ENCODE data around the gene TMED3.
"Not testable (repeated sequence)": the region's sequence is repeated elsewhere in the genome, so short reads cannot be mapped to it uniquely, and the experiment has no call there.

Gene TMED3

DNA sequence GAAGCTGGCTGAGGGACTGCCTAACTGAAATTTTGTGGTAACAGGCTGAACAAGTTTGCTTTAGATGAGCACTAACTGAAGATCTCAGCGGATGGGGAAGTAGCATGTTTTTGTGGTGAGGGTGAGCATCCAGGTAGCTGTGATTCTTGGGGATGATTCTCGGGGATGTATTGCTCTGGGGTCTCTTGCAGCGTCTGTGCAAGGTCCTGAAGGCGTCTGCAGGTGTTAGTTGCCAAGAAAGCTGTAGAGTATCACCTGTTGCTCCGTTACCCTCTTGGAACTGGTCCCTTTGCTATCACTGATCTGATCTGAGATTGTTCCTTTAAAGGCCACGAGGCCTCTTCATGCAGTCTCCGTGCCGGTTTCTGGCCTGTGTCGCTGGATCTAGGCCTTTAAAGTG lies 6.0 kb downstream of the TMED3 start:
- DNase-seq (ENCODE audit: low spot score) = no peak

DNA sequence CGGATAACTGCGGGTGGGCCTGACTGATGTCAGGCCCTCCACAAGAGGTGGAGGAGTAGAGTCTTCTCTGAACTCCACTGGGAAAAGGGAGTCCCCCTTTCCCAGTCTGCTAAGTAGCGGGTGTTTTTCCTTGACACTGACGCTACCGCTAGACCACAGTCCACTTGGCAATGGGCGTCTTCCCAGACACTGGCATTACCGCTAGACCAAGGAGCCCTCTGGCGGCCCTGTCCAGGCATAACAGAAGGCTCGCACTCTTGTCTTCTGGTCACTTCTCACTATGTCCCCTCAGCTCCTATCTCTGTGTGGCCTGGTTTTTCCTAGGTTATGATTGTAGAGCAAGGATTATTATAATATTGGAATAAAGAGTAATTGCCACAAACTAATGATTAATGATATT lies 9.1 kb downstream of the TMED3 start:
- not testable (repeated sequence) for DNase-seq (ENCODE audit: low spot score)

DNA sequence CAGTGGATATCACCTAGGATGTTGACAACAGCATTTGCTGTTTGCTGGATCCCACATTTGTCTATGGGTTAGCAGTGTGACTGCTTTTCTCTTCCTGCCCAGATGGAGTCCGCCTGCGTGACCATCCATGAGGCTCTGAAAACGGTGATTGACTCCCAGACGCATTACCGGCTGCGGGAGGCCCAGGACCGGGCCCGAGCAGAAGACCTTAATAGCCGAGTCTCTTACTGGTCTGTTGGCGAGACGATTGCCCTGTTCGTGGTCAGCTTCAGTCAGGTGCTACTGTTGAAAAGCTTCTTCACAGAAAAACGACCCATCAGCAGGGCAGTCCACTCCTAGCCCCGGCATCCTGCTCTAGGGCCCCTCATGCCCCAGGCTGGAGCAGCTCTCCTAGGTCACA lies 11.0 kb downstream of the TMED3 start:
- no peak for DNase-seq (ENCODE audit: low spot score)

DNA sequence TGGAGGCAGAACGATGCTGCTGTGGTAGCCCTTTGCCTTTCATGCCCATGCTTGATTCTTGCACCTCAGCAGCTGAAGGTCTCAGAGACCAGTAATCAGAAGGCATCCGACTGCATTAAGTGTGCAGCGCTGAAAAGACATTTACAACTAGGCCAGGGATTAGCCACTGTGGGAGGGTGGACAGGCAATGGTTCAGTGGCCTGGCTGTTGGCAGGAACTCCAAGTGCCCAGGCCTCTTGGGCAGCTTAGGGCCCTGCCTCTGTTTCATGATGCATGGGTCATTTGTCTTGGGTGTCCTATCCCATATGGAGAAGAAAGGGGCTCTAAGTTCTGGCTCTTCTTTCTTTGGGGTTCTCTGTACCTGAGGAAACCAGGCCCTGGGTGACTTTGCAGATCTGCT lies 11.4 kb downstream of the TMED3 start:
- no peak for DNase-seq (ENCODE audit: low spot score)

DNA sequence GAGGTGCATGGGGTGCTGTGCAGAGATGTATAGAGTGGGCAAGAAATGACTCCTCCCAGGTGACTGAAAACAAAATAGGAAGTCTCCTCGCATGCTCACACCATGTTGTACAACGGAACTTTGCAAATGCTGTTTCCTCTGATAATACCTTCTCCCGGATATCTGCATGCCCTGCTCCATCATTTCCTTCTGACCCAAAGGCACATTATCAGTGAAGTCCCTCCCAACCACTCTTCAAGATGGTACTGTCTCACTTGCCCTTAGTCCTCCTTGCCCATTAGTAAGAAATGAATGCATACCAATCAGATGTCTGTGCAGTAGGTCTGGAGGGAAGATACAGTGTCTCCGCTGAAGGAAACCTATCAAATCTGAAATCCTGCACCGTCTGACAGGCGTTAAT lies 12.0 kb downstream of the TMED3 start:
- DNase-seq (ENCODE audit: low spot score) = no peak

DNA sequence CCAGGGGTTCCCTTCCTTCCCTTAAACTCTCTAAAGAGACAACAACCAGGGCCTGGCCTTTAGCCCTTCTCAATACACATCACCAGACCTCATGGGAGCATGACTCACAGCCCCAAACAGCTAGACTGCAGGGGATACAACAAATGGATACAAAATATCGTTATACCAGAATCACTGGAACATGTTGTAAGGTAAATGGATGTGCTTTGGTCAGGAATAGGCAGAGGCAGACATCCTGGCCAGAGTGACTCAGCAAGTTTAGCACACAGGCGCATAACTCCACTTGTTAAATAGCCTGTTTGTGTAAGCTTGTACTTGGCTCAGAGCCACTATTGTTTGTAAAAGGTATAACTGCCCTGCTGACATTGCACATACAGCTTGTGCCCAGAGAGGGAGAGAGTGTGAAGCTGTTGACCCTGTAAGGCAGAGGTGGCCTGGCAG lies 18.3 kb downstream of the TMED3 start:
- DNase-seq (ENCODE audit: low spot score) = peak; percentile 53

DNA sequence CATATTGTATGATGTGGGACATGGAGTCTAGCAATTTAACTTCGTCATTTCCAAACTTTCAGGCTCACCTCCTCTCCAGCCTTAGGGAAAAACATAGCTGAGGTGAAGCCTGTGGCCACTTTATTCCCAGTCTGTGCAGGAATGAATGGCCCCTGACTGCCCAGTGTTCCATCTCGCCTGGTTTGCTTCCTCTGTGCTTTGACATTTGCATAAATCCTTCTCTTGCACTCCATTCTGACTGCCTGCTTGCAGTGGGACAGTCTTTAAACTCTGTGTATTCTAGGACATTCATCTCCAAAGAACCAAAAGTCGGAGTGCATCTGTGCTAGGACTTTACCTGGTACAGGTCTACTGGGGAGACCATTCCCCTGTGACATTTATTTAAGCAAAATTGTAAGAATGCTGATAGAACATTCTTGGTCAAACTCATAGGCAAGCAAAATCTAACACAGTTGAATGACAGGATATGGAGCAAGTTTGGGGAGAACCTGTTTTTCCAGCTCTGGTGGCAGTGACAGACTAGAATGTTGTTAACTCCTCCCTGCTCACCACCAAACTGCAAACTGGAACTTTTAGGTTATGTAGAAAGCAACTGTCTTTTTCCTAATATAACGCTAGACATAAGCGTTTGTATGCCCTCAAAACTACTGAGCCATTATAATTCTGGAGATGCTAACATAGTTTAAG lies 22.1 kb downstream of the TMED3 start:
- no peak for DNase-seq (ENCODE audit: low spot score)

DNA sequence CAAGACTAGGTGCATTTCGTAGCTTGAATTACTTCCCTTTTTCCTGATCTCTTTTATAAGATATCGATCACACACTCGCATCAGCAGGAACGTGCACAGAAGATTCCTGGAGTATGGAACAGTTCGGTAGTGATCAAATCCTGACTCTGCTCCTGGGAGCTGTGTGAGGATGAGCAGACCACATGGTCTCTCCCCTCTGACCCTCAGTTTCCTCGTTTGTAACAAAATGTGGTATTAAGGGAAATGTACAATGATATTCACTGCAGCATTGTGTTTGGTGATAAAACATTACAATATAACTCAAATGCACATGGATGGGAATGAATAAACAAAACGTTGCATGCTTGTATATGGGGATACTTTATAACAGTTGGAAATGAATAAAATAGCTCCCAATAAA lies 26.7 kb downstream of the TMED3 start:
- no peak for DNase-seq (ENCODE audit: low spot score)

DNA sequence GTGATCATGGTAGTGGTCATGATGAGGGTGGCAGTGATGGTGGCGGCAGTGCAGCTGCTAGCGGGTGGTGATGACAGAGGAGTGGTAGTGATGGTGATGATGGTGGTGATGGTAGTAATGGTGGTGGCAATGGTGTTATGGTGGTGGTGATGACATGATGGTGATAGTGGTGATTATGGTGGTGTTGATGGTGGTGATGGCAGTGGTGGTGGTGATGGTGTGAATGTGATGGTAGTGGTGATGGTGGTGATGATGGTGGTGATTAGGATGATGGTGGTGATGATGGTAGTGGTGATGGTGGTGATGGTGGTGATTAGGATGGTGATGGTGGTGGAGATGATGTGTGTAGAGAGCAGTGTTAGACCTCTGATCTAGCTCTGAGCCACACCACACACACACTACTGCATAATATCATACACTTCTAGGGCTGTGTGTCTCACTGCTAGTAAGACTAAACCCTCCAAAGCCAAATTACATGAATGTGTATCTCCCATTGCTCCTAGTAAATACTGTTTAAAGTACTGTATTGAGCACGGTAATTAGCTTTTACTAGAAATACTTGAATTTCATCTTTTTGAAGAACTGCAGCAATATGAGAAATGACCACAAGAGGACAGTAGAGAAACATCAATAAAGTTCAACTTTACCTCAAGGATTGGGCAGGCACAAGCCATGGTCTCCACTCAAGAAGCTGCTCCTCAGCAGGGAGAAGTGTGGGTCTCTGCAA lies 28.8 kb downstream of the TMED3 start:
- DNase-seq (ENCODE audit: low spot score) = peak; percentile 23

DNA sequence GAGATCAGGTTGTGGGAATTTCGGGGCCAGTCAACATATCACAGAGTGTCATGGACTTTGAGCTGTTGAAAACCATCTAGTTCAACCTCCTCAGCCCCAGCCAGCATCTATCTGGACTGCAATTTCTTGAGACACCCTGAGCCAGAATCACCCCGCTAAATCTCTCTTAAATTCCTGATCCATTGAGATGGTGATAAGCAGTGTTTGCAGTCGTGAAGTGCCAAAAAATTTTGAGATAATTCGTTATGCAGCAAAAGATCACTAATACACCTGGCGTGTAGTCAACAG lies 29.3 kb downstream of the TMED3 start:
- no peak for DNase-seq (ENCODE audit: low spot score)

DNA sequence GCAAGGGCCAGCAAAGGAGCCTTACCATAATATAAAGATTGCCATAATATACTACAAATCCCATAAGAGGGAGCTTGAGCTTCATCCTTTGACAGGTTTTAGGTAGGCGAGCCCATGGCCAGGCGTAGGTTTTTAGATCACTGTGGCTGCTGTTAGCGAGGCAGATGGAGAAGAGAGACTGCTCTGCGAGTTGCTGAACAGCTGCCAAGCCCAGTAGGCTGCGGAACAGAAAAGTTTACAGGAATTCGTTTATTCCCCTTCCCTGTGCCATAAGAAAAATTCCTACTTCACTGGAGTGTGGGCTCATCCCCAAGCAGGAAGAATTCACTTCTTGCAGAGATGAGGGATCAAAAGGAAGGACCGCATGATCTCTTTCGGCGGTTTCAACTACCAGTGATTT lies 30.5 kb downstream of the TMED3 start:
- no peak for DNase-seq (ENCODE audit: low spot score)

DNA sequence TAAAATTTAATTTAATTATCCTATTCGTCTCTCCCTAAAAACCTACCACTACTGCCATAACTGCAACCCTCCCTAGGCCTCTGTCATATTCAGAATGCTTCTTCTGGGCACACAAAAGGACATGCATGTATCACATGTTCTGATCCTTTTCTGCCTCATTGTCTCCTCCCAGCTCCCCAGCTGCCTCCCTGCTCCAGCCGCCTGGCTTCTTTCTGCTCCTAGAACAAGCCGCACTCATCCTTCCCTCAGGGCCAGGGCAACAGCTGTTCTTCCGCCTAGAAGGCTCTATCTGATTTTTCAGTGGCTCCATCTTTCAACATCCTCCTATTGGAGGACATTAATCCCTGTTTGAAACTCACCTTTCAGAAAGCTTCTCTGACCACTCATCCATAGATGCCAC lies 38.6 kb downstream of the TMED3 start:
- no peak for DNase-seq (ENCODE audit: low spot score)

DNA sequence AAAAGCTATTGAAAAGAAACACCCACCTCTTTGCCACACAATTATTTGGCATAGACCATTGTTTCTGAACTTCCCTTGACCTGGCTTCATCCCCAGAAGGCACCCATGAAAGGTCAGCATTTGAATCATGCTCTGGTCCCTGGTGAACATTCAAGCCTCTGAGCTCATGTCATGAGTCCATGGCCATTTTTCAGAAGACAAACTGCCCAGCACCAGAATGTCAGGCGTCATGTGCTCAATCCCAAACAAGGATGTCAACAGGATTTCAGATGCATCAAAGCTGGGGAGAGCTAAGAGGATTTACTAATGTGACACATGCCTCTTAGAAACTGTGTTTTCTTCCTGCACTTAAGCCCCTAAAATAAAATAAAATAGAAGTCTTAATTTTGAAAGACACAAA lies 41.3 kb downstream of the TMED3 start:
- no peak for DNase-seq (ENCODE audit: low spot score)

DNA sequence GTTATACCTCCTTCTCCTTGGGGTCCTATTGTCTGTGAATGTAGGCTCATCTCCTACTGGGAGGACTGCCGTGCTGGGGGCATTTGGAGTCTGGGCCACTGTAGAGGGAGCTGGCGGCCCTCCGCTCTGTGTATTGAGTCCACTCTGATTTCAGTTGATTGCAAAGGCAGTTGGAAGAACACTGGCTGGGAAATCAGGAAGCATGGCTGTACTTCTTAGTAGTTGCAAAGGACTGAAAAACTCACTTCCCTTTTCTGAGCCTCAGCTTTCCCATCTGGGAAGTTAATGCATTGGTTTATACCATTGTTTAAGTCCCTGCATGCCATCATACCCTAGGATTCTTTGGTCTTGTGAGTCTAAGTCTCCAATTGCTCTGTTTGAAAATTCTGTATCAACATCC lies 46.7 kb downstream of the TMED3 start:
- no peak for DNase-seq (ENCODE audit: low spot score)

DNA sequence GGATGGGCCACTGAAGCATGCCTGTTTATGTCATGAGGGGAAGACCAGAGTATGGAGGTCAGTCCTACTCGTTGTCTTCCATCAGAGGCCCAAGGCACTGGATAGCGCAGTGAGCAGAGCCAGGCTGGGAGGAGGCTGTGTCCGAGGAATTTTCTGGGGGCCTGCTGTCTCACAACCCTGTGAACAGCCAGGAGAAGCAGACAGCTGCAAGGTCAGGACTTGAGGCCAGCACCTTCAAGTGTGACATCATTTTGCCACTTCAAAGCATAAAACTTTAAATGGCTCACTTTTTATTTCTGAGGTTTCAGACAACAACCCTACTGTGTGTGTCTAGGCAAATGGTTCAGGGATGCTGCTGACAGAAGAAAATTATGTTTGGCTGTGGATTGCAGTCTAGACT lies 47.2 kb downstream of the TMED3 start:
- no peak for DNase-seq (ENCODE audit: low spot score)

DNA sequence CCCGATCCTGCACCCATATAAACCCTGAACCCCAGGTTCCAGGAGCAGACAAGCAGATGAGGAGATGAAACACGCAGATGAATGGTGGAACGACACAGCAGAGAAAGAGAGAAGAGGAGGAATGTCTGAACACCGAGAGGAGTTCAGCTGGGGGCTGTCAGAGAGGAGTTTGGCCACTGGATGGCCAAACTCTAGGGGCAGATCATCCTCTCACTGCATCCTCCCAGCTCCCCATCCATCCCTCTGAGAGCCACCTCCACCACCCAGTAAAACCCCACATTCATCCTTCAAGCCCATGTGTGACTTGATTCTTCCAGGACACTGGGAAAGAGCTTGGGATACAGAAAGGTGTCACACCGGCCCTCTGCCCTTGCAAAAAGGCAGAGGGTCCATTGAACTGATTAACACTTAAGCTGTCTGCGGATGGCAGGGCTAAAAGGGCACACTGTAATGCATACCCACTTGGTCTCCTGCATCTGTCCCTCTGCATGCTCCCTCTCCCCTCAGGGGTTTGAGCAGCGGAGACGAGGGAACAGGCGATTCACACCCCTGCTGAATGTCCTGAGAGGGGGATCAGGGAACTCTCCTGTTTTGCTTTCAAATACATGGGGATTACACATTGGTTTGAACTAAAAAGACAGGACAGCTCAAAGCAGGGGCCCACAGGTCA lies 53.8 kb downstream of the TMED3 start:
- no peak for DNase-seq (ENCODE audit: low spot score)

DNA sequence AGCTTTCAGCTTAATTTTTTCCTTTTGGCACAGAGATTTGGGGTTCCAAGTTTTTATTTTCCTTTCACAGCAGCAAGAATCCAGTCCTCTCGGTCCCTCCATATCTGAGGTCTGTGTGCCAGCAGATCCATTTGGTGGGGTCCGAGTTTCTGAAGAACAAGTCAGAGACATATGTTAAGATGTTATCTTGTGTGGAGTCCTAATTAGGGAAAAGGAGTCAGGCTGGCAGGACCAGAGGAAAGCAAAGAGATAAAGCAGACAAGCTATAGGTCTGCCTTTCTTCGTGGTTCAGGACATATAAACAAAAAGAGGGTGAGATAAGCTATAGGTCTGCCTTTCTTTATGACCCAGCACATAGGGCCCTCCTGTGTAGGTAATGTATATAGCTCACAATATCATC lies 54.9 kb downstream of the TMED3 start:
- DNase-seq (ENCODE audit: low spot score) = no peak

DNA sequence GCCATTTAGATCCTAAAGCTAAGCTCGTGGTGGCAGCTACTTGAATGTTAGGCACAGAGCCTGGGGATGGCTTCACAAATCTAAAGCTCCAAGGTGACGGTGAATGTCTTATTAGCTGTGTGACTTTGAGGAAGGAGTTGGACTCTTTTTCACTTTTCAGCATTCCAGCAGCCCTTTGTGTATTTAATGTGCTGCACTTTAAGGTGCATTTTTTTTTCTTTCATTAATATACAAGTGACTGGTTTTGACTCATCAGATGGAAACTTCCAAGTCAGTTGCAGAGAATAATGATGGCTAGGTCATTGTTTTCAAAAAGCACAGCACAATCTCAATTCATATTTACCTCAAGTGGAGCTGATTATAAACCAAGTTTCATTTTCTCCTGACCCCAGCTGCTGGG lies 55.8 kb downstream of the TMED3 start:
- no peak for DNase-seq (ENCODE audit: low spot score)

DNA sequence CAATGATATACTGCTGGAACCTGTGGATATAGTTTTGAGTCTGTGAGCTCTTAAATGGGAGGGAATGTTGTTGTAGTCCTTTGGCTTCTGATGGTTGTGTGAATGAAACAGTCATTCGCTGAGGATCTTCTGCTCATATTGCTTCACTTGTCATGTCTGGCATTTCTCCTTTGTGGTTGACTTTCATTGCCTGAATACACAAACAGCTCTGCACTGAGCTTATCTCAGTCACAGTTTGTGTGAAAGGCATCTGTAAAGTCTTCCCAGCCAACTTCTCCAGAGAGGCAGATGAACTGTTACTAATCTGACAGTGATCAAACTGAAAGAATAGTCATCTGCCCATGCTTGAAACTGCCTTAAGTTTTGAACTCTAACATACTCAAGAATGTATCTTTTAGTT lies 59.8 kb downstream of the TMED3 start:
- no peak for DNase-seq (ENCODE audit: low spot score)

DNA sequence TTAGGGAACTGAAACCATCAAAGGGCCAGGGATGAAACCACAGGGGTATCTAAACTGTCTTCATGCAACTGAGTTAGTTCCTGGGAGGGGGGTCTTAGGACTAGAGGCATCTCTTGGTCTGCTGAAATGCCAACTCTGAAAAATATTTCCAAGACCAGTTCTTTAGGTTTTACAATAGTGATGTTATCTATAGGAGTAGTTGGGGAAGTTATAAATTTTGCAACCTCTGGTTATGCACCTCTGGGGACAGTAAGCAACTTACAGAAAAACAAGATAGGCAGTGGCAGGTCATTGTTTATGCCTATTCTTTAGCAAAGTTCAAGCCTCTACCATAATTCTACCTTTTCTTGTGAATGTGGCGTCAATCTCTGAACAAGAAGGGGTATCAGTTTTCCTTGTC lies 60.7 kb downstream of the TMED3 start:
- no peak for DNase-seq (ENCODE audit: low spot score)

DNA sequence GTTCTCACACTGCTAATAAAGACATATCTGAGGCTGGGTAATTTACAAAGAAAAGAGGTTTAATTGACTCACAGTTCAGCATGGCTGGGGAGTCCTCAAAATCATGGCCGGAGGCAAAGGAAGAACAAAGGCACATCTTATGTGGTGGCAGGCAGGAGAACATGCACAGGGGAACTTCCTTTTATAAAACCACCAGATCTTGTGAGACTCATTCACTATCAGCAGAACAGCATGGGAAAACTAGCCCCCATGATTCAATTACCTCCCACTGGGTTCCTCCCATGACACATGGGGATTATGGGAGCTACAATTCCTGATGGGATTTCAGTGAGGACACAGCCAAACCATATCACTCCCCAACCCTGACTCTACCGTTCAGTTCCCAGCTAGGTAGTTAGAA lies 61.5 kb downstream of the TMED3 start:
- no peak for DNase-seq (ENCODE audit: low spot score)
